Activated CD4-positive, CD25-positive, alpha-beta regulatory T cell treated with anti-CD3 and anti-CD28 coated beads, Interleukin-2, amount 50 U/mL, for 16 hours (primary cell): Measurements from ENCODE around the gene LHFPL2.

Experiments used
- DNase-seq: peaks from one replicate; pipeline ENCODE4 v3.0.0-alpha.2; 2020; ENCODE audit warnings: low read depth, low spot score

Gene LHFPL2

DNA sequence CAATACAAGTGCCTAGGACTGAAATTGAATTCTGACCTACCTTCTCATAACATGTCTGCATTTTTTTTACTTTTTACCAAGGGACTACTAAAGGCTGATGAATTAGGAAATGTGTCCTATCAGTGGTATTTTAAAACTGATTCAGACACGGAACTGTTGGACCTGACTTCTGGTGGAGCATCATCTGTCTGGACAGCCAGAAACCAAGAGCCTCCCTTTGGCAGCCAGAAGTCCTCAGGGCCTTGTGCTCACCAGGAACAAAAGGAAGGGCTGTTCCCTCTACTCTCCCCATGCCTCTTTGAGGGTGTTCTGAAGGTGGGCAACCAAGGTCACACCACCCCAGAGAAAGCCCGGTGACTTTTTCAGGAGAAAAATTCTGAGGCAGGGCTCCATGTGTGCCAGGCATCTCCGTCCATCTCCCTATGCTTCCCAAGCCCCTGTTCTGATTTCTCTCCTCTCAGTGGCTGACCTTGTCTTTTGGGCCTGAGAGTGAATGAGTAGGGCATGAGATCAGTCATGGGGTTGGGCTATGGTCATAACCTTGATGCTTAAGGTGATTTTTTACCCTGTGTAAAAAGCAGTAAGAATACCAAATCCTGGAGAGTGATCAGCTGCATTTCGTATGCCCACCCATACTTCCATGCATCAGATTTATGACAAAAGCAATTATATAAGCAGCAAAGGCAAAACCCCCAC lies 144.5 kb downstream of the LHFPL2 start:
- DNase-seq = no peak

DNA sequence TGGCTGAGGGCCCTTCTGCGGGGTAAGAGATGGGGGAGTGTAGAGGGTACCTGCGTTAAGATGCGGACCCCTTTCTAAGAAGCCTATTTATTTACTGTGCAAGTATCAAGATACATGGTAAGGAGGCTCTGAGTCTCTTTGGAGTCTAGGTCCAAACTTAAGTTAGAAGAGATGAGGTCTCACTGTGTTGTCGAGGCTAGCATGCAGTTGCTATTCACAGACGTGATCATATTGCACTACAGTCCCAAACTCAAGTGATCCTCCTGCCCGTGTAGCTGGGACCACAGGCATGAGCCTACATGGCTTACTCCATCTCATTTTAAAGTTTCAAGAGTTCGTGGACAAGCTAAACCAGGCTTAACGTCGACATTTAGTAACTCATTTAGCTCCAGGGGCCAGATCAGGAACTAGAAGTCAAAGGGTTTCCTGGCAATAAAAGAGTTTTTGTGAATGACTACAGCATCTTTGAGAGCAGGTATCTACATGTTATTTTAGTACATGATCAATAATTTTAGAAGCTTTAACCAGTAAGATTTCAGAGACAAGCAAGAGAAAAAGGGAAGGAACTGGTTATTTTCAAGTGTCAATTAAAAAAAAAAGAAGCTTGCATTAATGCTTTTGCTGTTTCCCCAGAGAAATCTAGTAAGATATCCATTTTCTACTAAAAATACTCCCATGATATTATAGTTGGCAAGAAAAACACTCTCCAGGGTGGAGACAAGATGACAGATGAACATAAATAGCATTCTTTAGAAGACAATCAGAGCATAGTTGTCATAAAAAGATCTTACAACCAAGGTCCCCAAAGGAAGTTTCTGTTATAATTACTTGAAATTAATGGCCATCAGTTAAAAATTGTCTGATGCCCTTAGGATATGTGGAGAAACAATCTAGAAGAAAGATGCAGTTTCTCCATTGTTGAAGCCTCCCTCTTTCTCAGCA lies 146.9 kb downstream of the LHFPL2 start:
- DNase-seq = no peak

GRCh38 chr5:78500871-78501270 lies 147.7 kb downstream of the LHFPL2 start:
- no peak for DNase-seq

DNA sequence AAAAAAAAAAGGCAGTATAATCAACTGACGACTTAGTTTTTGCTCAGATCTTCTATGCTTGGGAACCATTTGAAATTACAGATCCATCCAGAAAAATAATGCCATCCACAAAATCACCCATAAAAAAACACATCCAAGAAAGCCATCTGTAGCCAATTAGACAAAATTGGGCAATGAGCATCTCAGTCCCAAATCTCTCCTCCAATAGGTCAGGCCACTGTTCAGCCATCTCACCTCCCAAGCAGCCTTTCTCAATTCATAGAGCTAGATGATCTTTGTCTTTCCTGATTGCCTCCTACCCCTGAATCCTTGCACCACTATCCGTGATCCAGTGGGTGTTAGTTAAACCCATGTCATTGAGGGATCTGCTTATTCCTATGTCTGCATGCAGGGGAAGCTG lies 148.5 kb downstream of the LHFPL2 start:
- no peak for DNase-seq

- no peak for DNase-seq
These were observed 149.1 kb downstream of the LHFPL2 start for GRCh38 chr5:78499485-78499884.

DNA sequence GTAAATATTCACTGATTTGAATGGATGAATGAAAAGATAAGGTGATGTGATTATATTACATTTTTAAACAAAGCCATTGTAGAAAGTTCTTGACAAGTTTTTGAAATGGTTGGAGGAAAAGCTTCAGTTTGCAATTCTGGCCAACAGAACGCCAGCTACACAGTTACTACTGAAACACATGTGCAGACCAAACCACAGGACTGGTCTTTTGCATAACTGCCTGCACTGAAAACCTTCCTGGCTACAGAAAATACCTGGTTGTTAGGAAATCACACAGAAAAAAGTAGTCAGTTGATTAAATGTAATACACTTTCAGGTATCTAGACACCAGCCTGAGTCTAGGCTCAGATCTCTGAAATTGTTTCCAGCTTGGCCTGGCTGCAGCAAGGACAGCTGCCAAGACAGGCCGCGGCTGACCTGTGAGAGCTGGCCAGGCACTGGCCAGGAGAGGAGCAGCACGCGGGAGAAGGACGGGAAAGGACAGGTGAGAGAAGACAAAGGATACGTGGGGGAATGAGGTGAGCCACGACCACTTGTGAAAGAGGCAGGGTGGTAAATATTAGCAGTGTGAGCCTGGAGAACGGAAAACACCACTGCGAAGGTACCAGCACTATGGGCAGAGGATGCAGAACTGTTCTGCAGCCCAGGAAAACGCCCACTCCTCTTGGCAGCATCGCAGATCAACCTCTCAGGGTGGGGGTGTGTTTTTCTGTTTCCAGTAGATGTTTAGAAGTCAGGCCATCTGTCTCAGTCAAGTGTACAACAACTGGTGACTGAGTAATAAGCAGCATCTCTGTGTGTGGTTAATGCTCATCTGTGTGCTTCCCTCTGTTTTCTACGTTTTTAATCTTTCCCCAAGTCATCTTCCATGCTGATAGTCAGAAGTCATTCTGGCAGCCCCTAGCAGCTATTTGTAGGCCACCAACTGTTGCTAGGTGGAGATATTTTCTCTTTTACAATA lies 150.7 kb downstream of the LHFPL2 start:
- no peak for DNase-seq

DNA sequence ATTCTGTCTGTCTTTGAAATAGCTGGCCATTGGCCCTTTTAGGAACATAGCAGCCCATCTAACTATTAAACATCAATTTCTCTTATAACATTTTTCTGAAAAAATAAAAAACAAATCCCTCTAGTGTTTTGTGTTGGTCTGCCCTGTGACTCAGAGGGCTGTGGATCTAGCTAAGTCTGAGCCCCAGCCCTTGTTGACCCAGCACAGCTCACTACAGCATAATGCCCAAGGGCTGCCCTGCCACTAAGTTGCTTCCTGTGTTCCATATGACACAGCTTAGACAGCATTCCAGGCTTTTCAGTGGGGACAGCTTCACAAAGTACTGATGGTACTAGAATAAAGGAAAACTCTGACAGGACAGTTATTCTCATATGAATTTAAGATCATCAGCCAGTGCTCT lies 152.2 kb downstream of the LHFPL2 start:
- DNase-seq = no peak

- DNase-seq = no peak
These were observed 152.8 kb downstream of the LHFPL2 start for GRCh38 chr5:78495800-78496199.

DNA sequence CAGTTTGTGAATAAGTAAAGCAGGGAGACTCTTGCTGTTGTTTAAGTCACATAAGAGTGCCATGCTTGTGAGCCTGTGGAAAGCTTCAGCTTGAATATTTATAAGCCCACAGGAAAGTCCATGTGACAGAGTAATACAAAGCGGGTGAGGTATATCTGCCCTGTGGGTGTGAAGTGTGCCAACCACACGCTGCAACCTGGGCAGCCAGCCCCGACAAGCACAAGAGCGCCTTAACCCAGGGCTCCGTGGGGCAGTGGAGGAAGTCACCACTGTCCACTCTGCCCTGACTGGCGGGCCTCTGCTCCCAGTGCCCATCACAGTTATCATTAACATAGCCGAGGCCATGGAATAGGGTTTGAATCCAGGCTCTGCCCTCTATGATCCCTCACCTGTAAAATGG lies 155.9 kb downstream of the LHFPL2 start:
- no peak for DNase-seq

GRCh38 chr5:78492224-78492623 lies 156.3 kb downstream of the LHFPL2 start:
- DNase-seq = no peak

DNA sequence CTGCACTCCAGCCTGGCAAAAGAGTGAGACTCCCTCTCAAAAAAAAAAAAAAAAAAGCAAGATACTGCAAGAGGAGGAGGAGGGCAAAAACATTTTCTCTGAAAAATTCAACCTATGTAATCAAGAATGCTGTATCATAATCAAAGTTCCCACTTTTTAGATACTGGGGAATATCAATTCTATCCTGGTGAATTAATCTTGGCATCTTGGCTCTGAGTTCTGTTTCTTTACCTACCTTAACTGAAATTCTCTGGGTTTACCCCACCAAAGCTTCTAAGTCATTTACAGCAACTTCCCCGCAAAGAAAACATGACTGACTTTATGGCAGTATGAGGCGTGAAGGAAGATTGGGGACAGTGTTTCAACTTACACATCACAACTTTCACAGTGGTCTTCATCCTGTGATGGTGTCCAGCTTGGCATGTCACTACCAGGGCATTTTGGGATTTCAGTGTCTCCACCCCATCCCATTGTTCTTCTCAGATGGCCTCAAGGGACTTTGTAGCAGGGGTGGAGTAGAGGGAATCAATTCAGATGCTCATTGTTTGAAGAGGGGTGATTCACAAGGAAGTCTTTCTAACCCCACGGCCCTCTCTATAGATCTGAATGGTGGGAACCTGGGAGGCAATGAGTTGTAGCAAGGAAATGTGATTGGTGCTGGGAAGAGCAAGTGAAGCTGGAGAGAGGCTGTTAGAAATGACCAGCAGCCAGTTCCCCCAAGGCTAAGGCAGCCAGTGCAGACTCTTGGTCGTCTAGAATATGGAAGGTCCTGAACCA lies 157.7 kb downstream of the LHFPL2 start:
- DNase-seq = no peak

- DNase-seq = no peak
These were observed 160.7 kb downstream of the LHFPL2 start for GRCh38 chr5:78487846-78488245.

GRCh38 chr5:78486218-78486617 lies 162.4 kb downstream of the LHFPL2 start:
- no peak for DNase-seq

DNA sequence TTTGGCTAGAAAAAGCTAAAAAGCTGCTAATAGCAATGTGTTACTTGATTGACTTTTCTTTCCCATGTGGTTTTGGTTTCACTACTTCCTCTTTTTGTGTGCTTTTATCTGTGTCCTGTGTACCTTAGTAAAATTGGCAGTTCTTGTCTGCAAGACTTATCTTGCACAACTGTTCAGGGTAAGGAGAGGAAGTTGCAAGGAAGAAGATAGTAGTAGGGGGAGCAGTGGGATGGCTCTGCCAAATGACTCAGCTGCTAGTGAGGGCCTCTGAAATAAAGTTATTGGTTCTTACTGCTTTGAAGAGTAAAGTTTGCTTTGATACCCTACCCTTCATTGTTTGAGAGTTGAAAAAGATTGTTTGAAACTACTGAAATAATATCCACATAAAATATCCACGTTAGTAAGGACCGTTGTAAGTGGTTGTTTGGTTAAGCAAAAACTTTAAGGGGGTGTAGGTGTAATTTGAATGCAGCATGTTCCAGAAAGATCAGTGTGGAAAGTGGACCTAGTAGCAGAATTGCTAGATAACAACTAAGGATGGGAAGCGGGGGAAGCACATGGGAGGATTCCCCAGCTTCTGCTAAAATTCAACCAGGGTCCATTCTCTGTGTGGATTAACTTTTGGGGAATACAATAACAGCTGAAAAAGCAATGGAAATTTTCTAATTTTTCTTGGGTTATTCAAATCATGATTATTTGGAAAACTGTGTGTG lies 164.6 kb downstream of the LHFPL2 start:
- DNase-seq = no peak

DNA sequence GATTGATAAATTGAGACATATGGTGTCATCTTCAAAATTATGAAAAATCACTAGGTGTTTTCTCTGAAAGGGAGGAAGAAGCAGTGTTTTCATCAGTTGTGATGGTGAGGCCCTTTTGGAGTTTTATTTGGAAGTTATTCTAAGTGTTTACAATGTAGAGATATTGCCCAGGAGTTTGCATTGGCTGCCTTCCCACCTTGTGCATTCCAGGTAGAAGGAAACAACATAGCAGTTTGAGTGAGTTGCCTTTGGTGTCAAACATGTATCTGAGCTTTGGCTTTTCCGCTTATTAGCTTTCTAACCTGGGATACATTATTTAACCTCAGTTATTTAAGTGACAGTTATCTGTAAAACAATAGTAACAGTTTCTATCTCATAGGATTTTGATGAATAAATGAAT lies 165.6 kb downstream of the LHFPL2 start:
- DNase-seq = no peak

- no peak for DNase-seq
These were observed 171.8 kb downstream of the LHFPL2 start for GRCh38 chr5:78476795-78477194.

GRCh38 chr5:78475370-78475769 lies 173.2 kb downstream of the LHFPL2 start:
- DNase-seq = no peak

- DNase-seq = no peak
These were observed 174.8 kb downstream of the LHFPL2 start for GRCh38 chr5:78473751-78474150.

GRCh38 chr5:78472469-78473106 lies 176.0 kb downstream of the LHFPL2 start:
- DNase-seq = no peak

- DNase-seq = no peak
These were observed 176.7 kb downstream of the LHFPL2 start for GRCh38 chr5:78471896-78472295.
